Hepatocyte (in vitro differentiated cells): ENCODE data around the gene PLPP7.

Experiments
- EZH2 ChIP-seq: fragments of 200-600 bp; sonication (generic); IDR thresholded peaks from 2 replicates; pipeline ENCODE4 v1.6.1; 2016; ENCODE audit warnings: antibody characterized with exemption, mild to moderate bottlenecking, borderline replicate concordance
- EZH2phosphoT487 ChIP-seq: fragments of 200-600 bp; sonication (generic); IDR thresholded peaks from one replicate; pipeline ENCODE4 v1.6.1; 2018; ENCODE audit warnings: antibody characterized with exemption, mild to moderate bottlenecking, low read depth, moderate library complexity; ENCODE audit not compliant: unreplicated experiment, severe bottlenecking
- TF ChIP-seq, protein P1 (sequence below): fragments of 200-600 bp; sonication (generic); IDR thresholded peaks from 2 replicates; pipeline ENCODE4 v1.5.1; 2016; ENCODE audit warnings: antibody characterized with exemption, mild to moderate bottlenecking; ENCODE audit not compliant: poor library complexity

DNA sequence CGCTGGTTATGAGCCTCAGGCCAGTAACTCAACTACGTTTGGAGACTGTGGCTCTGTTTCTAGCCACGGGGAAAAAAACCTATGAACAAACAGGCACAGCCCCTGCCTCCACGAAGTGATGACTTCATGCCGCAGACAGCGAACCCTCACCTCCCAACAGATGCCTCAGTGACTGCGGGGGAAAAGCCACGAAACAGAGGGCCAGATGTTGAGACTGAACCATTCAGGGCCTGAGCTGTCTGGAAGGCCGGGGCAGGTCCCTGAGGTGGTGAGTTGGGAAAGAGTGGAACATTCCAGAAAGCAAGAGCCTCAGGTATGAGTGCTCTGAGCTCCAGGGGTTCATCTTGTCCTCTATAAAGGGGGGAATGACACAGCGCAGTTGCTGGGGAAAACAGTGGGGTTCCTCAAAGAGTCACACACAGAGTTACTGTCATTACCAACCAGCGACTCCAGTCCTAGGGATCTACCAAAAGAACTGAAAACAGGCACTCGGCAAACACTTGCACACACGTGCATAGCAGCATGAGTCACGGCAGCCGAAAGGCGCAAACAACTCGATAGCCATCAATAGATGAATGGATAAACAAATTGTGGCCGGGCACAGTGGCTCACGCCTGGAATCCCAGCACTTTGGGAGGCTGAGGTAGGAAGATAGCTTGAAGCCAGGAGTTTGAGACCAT lies 15.3 kb downstream of the PLPP7 start:
- TF ChIP-seq EZH2 (no peak), EZH2phosphoT487 (no peak)
- TF ChIP-seq, protein P1, sequence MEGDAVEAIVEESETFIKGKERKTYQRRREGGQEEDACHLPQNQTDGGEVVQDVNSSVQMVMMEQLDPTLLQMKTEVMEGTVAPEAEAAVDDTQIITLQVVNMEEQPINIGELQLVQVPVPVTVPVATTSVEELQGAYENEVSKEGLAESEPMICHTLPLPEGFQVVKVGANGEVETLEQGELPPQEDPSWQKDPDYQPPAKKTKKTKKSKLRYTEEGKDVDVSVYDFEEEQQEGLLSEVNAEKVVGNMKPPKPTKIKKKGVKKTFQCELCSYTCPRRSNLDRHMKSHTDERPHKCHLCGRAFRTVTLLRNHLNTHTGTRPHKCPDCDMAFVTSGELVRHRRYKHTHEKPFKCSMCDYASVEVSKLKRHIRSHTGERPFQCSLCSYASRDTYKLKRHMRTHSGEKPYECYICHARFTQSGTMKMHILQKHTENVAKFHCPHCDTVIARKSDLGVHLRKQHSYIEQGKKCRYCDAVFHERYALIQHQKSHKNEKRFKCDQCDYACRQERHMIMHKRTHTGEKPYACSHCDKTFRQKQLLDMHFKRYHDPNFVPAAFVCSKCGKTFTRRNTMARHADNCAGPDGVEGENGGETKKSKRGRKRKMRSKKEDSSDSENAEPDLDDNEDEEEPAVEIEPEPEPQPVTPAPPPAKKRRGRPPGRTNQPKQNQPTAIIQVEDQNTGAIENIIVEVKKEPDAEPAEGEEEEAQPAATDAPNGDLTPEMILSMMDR = no peak
